Left ventricle myocardium superior (tissue), 1 donor: Measurements from ENCODE around the gene ELK4. TPM values are rescaled to one million over a fixed set of nuclear protein-coding genes. Genes with fewer than 3 reads are reported as not detected.
A peak's percentile ranks its signal among the peaks of the same experiment; 100 is the strongest.

Experiments used
- ATAC-seq: fragments of 200-7000 bp; cut with Tn5 transposase; one replicate; pipeline ENCODE4 v1.9.1; 2020; ENCODE audit warnings: mild to moderate bottlenecking, moderate library complexity
- DNase-seq: peaks from one replicate; pipeline ENCODE4 v3.0.0-alpha.2; 2020
- intact Hi-C: fragments of 100-400 bp; cut with micrococcal nuclease; formaldehyde crosslinking; loops from one replicate; pipeline ENCODE4 v1.11.0; 2022
- total RNA-seq: library from RNA; stranded (reverse); fragmentation: NEBNext Ultra II Directional; extraction: Animal tissue kit (Norgen Biotek cat#: 25700); gene quantifications from one replicate; pipeline ENCODE4 v1.2.1, GENCODE V29; 2021
- donor health status: DM: no; HTN: yes; CAD: no; lungs with severe emphysema.

The ELK4 gene
- total RNA-seq, 1 donor from 2014 or later, result 40.5 TPM

DNA sequence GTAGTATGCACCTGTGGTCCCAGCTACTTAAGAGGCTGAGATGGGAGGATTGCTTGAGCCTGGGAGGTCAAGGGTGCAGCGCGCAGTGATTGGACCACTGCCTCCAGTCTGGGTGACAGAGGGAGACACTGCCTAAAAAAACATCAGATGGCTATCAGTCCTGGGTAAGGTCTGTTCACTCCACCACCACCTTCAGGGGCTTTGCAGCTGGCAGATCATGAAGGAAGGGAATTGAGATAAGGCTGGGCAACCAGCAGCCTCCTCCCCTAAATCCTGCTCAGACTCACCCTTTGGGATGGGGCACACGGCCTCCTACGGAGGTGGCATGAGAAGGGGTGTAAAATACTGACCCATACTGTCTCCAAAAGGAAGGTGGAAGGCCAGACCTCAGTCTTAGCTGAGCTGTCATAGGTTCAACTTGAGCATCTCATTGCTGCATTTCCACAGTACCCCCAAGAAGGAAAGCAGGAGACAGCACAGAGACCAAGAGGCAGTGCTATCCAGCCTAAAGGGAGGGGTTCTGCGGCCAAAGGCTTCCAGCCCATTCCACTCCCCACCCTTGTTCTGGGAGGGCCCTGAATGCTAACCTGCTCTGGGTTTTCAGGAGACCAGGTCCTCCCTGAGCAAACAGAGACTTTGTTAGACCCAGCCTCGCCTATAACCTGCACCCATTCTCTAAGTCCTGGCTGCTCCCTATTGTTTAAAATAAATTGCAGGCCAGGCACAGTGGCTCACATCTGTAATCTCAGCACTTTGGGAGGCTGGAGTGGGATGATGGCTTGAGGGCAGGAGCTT is 34.8 kb upstream of the ELK4 start:
- no peak for ATAC-seq
- intact Hi-C loops, result no loop called here
- no peak for DNase-seq

DNA sequence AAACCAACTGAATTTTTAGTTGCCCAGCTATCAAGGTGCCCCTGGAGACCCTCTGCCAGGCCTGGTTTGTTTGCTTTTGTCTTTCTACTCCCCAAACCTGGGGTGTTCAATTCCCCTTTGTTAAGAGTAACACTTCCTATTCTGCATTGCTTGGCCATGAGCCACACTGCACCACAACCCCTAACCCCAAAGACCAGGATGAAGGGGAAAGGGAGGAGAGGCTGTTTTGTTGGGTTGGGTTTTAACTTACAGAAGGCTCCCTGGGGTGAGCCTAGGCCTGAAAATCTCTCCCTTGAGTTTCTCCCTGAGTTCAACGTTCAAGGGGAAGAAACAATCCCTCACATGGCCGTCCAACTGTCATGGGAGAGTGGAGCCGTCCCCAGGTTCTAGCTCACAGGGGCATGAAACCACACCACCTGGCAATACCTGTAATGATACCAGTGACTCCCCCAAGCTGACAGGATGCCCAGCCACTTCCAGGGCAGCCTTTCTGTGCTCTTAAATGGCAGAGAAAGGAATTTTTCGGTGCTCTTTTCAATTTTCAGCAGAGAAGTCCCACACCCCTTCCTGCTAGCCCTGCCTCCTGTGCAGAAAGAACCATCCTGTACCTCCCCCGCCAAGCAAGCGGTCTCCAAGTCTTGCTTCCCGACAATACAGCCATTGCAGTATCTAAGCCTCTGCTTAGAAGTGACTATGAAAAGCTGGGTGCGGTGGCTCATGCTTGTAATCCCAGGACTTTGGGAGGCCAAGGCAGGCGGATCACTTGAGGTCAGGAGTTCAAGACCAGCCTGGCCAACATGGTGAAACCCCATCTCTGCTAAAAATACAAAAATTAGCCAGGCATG is 33.6 kb upstream of the ELK4 start:
- intact Hi-C loops, result no loop called here
- ATAC-seq, result no peak
- DNase-seq, result no peak

DNA sequence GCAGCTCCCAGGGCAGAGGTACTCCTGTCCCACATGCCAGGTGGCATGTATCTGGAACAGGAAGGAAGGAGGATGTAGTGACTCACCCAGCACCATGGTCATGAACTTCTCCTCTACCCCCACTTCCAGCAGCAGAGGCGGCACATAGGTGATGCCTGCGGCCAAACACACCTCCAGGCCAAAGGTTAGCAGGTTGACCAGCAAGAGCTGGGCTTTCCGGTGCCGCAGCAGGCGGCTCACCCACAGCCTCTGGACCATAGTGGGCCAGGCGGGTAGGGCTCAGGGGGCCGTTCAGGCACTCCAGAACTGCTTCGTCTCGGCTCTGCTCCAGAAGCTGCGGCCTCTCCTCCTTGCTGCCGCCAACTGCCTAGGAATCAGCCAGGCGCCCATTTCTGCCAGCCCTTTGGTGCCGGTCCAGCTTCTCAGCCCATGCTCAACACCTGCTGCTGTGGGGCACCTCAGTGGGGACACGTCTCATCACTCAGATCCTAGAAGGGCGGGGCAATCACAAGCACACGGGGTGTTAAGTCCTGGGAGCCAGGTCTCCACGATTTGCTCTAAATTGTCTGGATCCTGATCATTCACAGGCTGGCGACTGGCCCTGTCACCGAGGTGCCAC is 32.7 kb upstream of the ELK4 start:
- no peak for DNase-seq
- ATAC-seq, result no peak
- intact Hi-C loops, result no loop called here

GRCh38 chr1:205663286-205663936 is 31.6 kb upstream of the ELK4 start:
- DNase-seq (no peak), ATAC-seq (no peak)
- intact Hi-C loops, result no loop called here

DNA sequence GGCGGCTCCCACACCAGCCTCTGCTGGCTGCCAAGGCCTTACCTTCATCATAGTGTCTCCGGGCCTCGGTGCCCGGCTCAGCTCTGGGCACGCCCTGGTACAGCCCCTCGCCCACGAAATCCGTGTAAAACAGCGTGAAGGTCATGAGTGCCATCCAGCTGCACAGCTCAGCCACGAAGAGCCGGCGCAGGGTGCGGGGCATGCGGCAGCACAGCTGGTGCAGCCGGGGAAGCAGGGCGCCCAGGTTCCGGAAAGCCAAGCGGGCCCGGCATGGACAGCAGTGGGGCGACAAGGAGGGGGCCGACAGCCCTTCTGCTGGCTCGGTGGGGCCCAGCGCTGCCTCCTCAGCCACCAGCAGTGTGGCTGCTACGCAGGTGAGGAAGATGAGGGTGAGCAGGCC is 31.0 kb upstream of the ELK4 start:
- DNase-seq, result no peak
- intact Hi-C loops, result no loop called here
- ATAC-seq, result no peak

DNA sequence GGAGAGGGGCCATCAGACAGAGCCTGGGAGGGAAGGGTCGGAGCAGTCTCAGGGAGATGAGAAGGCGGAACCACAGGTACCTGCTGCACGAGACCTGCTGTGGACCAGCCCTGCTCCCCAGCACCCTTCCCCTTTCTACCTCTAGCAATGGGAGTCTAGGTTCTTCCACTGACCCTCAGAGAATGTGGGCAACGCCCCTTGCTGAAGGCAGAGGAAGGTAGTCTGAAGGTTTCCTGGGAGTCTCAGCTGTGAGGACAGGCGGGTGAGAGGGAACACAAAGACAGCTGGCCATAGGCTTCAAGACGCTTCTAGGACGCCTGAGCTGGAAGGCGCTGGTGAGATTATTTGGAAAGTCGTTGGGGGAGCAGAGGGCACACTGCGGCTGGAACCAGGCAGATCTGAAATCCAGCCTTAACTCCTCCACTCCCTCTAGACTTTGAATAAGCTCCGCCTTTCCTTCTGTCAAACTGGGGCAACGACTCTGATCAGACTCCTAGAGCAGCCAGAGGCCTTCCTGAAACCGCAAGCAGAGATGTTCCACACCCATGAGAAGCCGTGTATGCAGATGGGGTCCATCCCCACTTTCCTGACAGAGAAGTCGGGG is 30.4 kb upstream of the ELK4 start:
- intact Hi-C loops, result no loop called here
- DNase-seq (no peak), ATAC-seq (no peak)

- DNase-seq, result no peak
- ATAC-seq, result no peak
- intact Hi-C loops, result no loop called here
These were observed 29.8 kb upstream of the ELK4 start for GRCh38 chr1:205661429-205662134.

DNA sequence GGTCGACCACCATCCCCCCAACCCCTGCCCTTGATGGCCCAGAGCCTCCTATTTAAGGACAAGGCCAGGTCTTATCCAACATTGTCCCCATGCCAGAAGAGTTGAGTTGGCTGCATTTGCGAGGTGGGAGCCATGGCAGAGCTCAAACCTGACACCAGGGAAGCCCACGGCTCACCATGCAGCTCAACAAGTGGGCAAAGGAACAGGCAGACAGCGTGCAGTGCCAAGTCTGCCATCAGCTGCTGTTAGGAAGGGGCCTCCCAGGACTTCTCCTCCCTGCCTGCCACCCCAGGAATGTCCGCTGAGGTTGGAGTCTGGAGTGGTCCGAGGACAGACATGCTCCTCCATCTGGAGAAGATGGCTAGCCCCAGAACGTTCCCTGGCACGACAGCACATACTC is 28.6 kb upstream of the ELK4 start:
- DNase-seq, result no peak
- intact Hi-C loops, result no loop called here
- ATAC-seq, result no peak

GRCh38 chr1:205658943-205659581 is 27.3 kb upstream of the ELK4 start:
- intact Hi-C loops, result loop anchor here (5.0 kb wide), 1 partner anchor 53 kb away; no protein-coding TSS in a partner anchor
- ATAC-seq (peak; percentile 88), DNase-seq (peak; percentile 92)

DNA sequence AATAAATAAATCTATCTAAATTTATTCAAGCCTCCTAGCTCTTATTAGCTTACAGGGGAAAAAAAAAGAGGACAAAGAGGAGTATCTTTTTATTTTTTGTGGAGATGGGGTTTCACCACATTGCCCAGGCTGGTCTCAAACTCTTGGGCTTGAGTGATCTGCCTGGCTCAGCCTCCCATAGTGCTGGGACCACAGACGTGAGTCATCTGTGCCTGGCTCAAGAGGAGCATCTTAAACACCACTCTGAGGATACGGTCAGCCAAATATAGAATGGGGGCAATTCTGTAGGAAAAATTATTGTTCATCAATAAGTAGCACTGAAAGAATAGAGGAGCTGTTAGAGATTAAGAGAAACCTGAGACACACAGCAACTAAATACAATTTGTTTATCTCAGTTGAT is 24.4 kb upstream of the ELK4 start:
- DNase-seq (no peak), ATAC-seq (no peak)
- intact Hi-C loops, result loop anchor here (5.0 kb wide), 1 partner anchor 56 kb away; no protein-coding TSS in a partner anchor

- DNase-seq (no peak), ATAC-seq (no peak)
- intact Hi-C loops, result loop anchor here (5.0 kb wide), 1 partner anchor 56 kb away; no protein-coding TSS in a partner anchor
These were observed 21.2 kb upstream of the ELK4 start for GRCh38 chr1:205652984-205653383.

GRCh38 chr1:205650241-205650640 is 18.4 kb upstream of the ELK4 start:
- DNase-seq (no peak), ATAC-seq (no peak)
- intact Hi-C loops, result loop anchor here (5.0 kb wide), 1 partner anchor 53 kb away; no protein-coding TSS in a partner anchor

DNA sequence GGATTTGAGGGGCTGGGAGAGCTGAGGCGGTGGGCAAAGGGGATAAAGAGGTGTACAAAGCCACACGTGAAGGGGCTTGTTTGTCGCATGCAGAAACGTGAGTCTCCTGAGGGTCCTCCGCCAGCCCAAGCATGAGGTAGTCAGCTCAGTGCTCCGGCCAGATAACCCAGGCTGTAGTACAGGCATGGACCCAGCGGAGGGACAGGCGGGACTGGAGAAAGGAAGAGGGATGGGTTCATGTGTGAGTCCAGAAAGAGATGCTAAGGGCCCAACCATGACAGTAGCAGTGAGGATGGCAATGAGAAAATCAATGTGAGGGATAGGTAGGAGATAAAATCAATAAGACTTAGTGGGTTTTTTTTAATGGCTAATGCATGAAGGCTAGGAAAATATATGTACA is 13.7 kb upstream of the ELK4 start:
- no peak for ATAC-seq
- DNase-seq, result no peak
- intact Hi-C loops, result no loop called here

DNA sequence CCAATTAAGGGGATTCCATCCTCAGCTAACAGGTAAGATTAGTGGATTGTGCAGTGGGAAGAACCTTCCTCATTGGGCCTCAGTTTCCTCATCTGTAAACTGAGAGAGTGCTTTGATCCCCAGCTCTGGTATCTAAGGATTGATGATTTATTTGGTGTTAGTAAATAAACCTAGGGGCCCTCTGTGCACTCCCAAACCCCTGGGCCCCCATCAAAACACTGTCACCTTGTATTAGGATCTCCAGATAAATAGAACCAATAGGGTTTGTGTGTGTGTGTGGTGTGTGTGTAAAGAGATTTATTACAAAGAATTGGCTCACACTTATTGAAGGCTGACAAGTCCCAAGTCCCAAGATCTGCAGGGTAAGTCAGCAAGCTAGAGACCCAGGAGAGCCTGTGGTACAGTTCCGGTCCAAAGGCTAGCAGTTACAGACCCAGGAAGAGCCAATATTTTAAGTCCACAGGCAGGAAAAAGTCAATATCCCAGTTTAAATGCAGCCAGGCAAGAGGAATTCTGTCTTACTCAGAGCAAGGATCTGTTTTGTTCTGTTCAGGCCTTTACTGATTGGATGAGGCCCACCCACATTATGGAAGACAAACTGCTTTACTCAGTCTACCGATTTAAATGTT is 11.0 kb upstream of the ELK4 start:
- no peak for ATAC-seq
- intact Hi-C loops, result no loop called here
- DNase-seq, result no peak

DNA sequence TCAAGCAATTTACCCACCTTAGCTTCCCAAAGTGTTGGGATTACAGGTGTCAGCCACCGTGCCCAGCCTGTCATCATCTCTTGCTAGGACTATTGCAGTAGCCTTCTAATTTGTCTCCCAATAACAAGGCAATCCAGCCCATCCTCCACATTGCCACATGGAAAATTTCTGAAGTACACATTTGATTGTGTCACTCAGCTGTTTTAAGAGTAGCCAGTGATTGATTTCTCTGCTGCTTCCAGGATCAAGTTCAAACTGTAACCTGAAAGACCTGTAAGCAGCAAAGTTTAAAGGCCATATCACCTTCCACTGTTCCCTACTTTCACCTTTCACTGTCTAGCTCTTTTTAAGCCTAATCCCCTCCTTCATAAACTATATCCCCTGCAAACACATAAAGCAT is 7.8 kb upstream of the ELK4 start:
- ATAC-seq (no peak), DNase-seq (no peak)
- intact Hi-C loops, result no loop called here

DNA sequence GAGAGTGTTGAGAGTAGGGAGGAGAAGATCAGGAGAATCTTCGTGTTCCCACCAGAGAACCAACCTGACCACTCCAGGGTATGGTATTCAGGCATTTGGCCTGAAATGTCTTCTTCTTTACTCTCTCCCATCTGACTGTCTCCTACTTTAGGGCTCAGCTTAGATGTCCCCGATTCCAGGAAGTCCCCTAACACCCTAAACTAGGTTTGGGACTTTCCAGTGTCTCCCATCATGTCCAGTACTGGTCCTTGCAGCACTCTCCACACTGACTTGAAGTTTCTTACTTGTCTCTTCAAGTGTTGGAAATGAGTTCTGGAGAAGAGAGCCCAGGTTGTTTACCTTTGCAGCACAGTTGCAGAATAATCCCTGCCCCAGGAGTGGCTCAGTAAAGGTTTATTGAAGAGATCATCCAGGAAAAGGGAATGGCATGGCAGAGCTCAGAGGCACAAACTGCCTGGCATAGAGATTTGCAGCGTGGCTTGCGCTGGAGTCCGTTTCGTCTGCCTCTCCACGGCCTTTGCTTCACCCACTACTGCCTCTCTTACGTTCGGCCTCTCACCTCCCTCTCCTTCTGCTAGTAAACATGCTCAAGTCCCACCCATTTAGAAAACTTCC is 6.2 kb upstream of the ELK4 start:
- no peak for DNase-seq
- ATAC-seq, result no peak
- intact Hi-C loops, result no loop called here

DNA sequence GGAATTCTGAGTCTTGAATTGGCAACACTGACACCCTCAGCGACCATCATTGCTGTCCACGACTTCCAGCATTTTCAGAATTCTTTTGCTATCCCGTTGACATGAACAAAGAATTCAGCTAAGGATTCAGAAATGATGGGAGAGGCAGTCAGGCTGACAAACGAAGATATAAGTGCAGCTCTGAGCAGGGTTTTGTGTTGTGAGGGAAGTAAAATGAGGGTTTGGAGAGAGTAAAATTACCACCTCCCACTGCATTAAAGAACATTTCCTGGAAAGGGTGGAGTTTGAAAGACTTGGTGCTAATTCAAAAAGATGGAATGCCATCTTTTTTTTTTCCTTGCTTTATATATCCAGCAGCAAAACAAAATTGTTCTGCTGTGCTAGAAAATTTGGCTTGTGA is 4.9 kb upstream of the ELK4 start:
- DNase-seq (no peak), ATAC-seq (no peak)
- intact Hi-C loops, result no loop called here
